NCI-H774 (cell line): Measurements from ENCODE around the gene BTBD16.

ENCODE experiments used
- DNase-seq: peaks from one replicate; lab custom pipeline; 2025; lab: John Stamatoyannopoulos, UW

Gene BTBD16

DNA sequence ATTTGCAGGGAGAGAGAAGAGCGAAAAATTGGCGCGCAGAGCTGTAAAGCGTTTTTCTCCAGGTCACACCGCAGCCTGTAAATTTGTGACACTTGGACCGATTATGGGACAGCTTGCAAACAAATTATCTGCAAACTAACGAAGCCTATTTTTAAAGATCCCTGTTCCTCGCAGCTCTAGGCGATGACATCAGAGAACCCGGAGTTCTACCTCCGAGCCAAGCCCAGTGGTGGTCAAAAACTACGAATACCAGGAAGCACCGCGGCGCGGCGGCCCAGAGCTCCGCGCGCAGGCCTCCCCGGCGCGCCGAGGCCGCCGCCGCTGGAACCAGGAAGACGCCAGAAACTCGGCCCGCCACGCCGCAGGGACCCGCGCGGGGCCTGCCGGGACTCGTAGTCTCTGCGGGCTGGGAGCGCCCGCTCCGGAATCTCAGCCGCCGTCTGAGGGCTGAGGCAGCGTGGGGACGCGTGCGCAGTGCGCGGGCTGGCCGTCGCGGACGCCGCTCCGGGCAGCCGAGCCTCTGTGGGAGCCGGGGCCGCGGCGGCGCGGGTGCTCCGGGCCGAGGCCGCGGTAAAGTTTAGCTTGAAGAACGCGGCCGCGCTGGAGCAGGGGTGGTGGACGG, 103.3 kb downstream of the BTBD16 start, which contains the start of gene PLEKHA1:
Gene PLEKHA1, plus strand, starts transcription at position 472 of the 622 bp plus-strand sequence. CDS start 18,493 bp downstream, outside the sequence.
- peak; percentile 75 for DNase-seq

DNA sequence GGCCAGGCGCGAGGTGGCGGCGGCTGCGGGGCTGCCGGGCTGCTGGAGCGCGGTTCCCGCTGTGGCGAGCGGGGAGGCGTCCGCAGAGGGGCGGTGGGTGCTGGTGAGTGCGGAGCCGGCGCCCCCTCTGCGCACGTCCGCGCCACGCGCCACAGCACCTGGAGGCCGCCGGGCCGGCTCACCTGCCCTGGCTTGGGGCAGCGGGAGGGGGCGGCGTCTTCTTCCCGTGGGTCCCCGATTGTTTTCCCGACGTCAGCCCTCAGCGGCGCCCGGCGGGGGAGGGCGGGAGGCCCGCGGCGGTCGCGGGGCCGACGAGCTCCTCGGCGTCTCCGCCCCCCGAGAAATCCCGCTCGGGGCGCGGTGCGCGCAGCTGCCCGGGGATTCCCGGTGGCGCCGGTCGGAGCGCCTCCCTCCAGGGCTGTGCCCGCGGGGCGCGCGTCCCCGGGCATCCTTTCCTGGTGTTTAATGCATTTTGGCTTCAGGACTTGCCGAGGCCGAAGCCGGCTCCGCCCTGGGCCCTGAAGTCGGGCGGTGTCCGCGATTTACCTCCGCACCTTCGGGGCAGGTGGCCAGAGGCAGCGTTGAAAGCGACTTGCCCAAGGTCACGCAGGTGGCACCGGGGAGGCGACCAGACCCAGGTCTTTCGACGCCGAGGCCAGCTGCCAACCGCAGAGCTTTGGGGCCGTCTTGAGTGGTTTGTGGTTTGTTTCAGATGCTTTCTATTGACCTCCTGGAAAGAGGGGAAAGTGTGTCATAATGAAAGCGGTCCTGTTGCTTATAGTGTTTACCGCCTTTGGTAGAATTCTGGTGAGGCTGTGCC, 104.0 kb downstream of the BTBD16 start:
- peak; percentile 45 for DNase-seq

DNA sequence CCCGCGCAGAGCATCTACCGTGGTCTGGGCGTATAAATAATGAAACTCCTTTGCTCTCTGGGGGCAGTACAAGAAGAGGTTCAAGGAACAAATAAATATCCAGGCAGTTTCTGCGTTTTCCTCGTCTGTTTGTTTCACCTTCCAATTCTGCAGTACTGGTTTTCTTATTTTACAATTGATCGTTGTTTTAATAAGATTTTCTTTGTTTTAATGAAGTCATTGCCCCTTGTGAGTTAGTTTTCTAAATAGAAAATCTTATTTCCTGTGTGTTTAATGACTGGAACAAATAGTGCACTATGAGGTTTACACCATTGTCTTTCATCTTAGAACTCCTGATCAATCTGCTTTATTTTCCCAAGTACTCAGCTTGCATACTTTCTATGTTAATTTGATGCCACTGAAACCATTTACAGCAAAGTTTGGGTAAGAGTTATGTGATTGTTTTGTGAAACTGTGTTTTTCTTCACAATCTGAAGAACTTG, 104.6 kb downstream of the BTBD16 start:
- DNase-seq, result no peak

DNA sequence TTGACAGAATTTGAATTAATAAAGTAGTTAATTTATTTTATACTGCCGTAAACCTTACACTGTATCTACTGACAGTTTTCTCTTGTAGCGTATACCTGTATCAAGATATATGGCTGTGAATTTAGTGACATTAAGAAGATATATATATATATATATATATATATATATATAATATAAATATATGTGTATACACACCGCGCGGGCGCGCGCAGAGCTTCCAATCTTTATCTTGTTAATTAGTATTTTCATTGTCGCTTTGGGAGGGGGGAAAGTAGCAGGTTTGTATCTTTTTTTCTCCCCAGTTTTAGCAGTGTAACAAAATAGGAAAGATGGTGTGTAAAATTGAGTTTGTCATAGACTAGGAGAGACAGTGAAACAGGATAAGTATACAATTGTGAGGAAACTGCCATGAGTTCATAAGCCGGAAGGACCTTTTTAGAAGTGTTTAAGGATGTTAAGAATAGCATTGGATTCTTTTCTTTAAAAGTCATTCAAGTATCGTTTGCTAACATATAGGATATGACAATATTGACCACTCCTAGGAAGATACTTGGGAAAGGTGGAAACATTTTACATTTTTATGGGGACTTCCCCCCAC, 105.4 kb downstream of the BTBD16 start:
- DNase-seq, result no peak

DNA sequence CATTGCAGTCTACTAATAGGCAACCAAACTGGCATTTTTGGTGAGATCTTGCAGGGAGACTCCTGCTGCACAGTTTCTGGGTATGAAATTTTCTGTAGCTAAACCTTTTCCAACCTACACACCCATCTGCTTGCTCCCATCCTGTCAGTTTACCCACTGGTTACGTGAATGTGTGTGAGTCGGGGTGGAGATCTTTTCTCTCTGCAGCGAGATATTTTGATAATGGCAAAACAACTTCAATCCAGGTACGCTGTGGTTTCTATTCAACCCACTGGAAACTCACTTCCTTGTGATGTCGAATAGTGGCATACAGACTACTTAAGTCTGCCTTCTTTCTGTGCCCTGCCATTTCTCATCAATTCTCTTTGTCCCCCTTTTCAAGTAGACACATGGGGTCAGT, 107.9 kb downstream of the BTBD16 start:
- DNase-seq, result no peak

DNA sequence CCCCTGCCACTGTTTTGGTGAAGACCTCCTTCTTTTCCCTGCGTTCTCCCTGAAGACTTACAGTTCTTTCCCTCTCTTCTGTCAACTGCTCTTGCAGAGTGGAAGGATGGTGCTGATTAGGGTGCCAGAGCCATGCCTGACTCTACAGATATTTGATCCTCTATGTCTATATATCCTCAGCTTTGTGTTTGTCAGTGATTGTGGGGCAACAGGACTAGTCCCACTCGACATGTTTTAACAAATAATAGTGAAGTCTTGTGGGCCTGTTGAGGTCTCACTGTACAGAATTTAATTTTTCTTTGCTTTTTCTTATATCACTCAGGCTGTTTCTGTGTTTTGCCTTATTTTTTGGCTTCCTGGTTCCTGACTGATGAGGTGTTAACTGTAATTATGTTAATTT, 108.4 kb downstream of the BTBD16 start:
- no peak for DNase-seq

DNA sequence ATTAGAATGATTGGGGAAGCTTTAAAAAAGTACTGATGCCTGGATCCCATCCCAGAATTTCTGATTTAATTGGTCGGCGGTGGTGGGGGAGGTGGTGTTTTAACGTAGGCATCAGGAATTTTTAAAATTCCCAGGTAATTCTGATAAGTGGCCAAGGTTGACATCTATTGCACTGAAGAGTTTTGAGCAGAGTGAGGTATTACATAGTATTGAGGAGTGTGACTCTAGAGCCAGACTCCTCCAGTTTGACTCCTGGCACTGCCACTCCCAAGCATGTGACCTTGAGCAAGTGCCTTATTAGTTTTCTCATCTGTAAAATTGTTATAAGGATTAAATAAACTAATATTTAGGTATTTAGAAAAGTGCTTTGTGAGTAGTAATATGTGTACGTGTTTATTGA, 109.6 kb downstream of the BTBD16 start:
- no peak for DNase-seq

DNA sequence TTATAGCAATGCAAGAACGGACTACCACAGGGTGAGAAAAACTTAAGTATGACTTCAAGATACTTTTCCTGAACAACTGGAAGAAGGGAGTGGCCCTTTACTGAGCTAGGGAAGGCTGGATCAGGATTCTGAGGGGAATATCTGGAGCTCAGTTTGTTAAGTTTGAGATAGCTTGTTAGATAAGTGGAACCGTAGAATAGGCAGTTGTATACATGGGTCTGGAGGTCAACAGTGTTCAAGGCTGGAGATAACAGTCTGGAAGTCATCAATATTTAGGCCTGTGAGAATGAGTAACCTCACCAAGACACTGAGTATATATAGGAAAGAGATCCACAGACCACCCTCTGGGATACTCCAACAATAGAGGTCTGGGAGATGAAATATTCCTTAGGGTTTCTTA, 110.6 kb downstream of the BTBD16 start:
- no peak for DNase-seq

DNA sequence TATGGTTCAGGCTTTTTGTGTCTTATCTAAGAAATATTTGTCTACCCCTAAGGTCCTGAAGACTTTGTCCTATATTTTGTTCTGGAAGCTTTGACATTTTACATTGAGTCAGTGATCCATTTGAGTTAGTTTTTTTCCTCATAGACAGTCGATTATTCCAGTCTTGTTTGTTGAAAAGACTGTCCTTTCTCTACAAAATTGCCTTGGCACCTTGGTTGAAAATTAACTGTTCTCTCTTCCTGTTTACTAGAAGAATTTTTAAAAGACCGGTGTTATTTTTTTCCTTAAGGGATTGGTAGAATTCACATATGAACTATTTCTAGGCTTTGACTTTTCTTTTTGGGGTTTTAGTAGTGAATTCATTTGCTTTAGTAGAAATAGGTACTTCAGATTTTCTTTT, 115.4 kb downstream of the BTBD16 start:
- no peak for DNase-seq

DNA sequence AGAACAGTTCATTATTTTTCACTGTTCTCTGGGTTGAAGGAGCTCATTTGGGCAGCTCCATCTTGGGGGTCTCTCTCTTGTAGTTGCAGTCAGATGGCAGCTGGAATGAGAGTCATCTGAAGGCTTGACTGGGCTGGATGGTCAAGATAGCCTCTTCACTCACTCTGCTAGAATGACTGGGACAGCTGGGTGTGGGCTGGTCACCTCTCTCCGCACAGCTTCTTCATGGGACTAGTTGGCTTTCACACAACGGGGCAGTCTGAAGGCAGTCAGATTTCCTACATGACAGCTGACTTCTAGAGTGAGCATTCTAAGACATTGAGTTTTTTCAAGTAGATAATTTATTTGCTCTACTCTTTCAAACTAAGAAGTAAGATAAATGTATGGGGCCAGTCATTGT, 116.5 kb downstream of the BTBD16 start:
- no peak for DNase-seq
